Activated naive CD8-positive, alpha-beta T cell treated with anti-CD3 and anti-CD28 coated beads for 36 hours (primary cell): ENCODE data around the gene SPATA19. TPM values are rescaled to one million over a fixed set of nuclear protein-coding genes. Genes with fewer than 3 reads are reported as not detected.

Experiments used
- DNase-seq: peaks from one replicate; pipeline ENCODE4 v3.0.0; 2021
- H3K27ac Mint-ChIP-seq: one replicate; pipeline ENCODE4 v1.8.0; 2022; ENCODE audit warnings: mild to moderate bottlenecking, moderate library complexity, mixed read lengths
- H3K27me3 Mint-ChIP-seq: one replicate; pipeline ENCODE4 v1.8.0; 2022; ENCODE audit warnings: mild to moderate bottlenecking, mixed read lengths
- H3K36me3 Mint-ChIP-seq: one replicate; pipeline ENCODE4 v1.8.0; 2021; ENCODE audit warnings: mild to moderate bottlenecking, mixed read lengths
- H3K4me1 Mint-ChIP-seq: one replicate; pipeline ENCODE4 v1.8.0; 2021; ENCODE audit warnings: mixed read lengths
- H3K4me3 Mint-ChIP-seq: one replicate; pipeline ENCODE4 v1.8.0; 2022; ENCODE audit warnings: mild to moderate bottlenecking, moderate library complexity, mixed read lengths
- H3K9me3 Mint-ChIP-seq: one replicate; pipeline ENCODE4 v1.8.0; 2022; ENCODE audit warnings: mixed read lengths
- total RNA-seq, 2 experiments: library from RNA; stranded (reverse); gene quantifications; one replicate each; pipeline ENCODE4 v1.2.3, GENCODE V29; 2021

The SPATA19 gene
- total RNA-seq, 2 experiments from 2014 or later, result not detected

DNA sequence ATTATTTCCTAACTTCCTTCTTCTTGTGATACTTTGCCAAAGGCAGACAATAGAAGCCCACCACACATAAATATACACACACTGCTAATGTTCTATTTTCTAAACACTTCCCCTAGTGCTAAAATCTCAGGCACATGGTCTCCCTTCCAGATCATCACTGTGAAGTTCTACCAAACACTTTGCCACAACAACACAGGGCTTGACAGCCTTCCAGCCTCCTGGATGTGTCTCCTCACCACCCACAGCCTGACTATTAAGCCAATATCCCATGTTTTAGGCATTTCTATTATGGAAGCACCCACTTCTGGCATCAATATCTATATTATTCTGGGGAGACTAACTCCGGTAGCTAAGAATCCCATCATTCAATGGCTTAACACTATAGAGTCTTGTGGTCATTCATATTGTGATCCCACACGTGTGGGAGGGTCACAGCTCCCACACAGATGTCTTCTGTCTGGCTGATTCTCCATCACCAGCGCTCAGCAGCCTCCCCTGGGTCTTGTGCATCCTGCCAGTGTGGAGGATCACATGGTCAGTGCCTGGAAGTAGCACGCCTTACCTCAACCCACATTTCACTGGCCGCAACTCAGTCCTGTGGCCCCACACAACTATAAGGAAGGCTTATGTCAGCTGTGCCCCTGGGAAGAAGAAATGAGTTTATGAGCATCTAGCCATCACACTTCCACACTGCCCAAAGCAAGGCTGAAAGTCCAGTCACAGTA lies 29.0 kb downstream of the SPATA19 start:
- peaks cover 6% of the 10 kb centered on the region for H3K27me3 Mint-ChIP-seq
- H3K9me3 Mint-ChIP-seq, result no peaks in the 10 kb centered on the region

GRCh38 chr11:133815636-133816035 lies 29.7 kb downstream of the SPATA19 start:
- H3K9me3 Mint-ChIP-seq, result no peaks in the 10 kb centered on the region
- peaks cover 6% of the 10 kb centered on the region for H3K27me3 Mint-ChIP-seq
- no peaks in the 10 kb centered on the region for H3K4me1 Mint-ChIP-seq
- H3K27ac Mint-ChIP-seq, result no peak overlapping the region
- no peak overlapping the region for H3K4me3 Mint-ChIP-seq
- DNase-seq, result no peak
- no peaks in the 10 kb centered on the region for H3K36me3 Mint-ChIP-seq

More for the DNA sequence above, 29.0 kb downstream of the SPATA19 start:
- H3K36me3 Mint-ChIP-seq, result no peaks in the 10 kb centered on the region
- no peak for DNase-seq
- H3K4me3 Mint-ChIP-seq, result no peak overlapping the region
- H3K27ac Mint-ChIP-seq, result no peak overlapping the region
- no peaks in the 10 kb centered on the region for H3K4me1 Mint-ChIP-seq

GRCh38 chr11:133814588-133815100 lies 30.7 kb downstream of the SPATA19 start:
- Mint-ChIP-seq H3K27me3 (peaks cover 6% of the 10 kb centered on the region), H3K36me3 (no peaks in the 10 kb centered on the region), H3K4me3 (no peak overlapping the region), H3K27ac (no peak overlapping the region), H3K9me3 (no peaks in the 10 kb centered on the region), H3K4me1 (no peaks in the 10 kb centered on the region)
- no peak for DNase-seq

DNA sequence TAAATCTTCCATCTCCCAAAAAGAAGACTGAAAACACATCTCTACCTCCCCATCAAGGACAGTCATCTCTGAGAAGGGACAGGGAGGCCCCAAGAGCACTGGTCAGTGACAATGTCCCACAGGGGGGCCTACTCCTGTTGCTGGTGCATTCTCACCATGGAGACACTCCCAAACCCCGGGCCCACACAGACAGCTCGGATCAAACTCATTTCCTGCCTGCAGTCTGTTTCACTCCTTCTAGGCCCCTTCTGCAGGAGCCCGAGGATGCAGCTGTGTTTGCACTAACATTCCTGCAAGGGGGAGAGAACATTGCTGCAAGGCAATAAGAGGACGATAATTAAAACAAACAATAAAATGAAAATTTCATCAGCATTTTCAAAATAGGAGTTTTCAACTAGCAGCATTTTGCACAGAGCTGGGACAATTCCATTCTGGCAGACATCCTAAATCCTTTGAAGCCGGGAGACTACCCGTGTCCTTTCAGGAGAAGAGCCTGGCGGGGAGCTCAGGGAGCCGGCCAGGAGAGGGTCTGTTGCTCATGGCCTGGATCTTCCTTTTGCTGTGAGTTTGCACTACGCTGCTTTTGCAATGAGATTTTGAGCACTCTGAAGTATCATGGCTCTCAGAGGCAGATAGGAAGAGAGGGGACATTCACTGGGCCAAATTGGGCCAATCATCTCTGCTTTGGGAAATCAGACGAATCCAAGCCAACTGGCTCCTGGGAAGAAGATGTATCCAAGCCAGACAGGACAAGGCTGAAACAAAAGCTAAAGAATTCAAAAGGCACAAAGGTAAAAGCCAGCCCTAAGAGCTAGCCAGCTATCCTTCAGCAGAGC lies 33.2 kb downstream of the SPATA19 start:
- Mint-ChIP-seq H3K4me3 (no peak overlapping the region), H3K36me3 (no peaks in the 10 kb centered on the region), H3K9me3 (no peaks in the 10 kb centered on the region), H3K27me3 (peaks cover 6% of the 10 kb centered on the region), H3K4me1 (no peaks in the 10 kb centered on the region), H3K27ac (no peak overlapping the region)
- DNase-seq, result no peak

GRCh38 chr11:133810766-133811165 lies 34.5 kb downstream of the SPATA19 start:
- peaks cover 6% of the 10 kb centered on the region for H3K27me3 Mint-ChIP-seq
- H3K4me1 Mint-ChIP-seq, result no peaks in the 10 kb centered on the region
- H3K36me3 Mint-ChIP-seq, result no peaks in the 10 kb centered on the region
- no peaks in the 10 kb centered on the region for H3K9me3 Mint-ChIP-seq
- H3K27ac Mint-ChIP-seq, result no peak overlapping the region
- H3K4me3 Mint-ChIP-seq, result no peak overlapping the region
- DNase-seq, result no peak

DNA sequence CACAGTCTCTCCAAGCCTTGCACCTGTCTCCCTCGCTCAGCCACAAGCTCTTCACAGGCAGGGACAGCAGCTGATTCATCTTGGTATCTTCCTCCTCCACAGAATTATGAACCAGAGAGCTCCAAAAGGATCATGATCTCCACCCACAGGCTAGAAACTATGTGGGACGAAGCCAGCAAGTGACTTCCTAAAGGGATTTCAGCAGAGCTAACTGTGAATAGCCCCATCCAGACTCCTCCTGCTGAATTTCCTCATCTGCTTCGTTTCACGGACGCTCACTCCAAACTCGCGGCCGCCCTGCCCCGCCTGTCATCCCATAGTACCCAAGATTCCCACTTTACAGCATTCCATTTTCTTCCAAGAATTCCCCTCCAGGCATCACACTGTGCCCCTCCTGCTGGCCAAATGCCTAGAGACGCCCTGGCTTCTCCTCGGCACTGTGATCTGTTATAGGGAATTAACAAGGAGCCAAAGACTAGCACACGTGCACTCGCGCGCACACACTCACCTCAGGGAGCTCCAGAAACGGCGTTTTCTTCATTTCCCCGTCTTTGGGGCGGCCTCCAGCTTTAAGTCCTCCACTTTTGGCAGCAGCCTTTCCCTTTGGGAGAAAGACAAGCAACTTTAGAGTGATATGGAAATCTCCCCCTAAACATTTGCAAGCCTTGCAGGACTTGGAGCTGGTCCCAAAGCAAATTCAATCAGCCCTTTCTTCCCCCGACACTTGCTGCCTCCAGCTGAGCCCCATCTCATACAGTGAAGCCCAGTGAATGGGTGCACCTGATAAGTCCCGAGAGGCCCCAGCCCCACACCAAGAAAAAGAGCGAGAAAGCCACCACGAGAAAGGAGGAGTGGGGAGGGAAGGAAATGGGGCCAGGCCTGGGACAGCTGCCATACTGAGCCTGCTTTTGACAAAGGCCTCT lies 35.5 kb downstream of the SPATA19 start:
- H3K36me3 Mint-ChIP-seq, result no peaks in the 10 kb centered on the region
- peaks cover 6% of the 10 kb centered on the region for H3K27me3 Mint-ChIP-seq
- no peak for DNase-seq
- no peaks in the 10 kb centered on the region for H3K4me1 Mint-ChIP-seq
- no peak overlapping the region for H3K27ac Mint-ChIP-seq
- H3K4me3 Mint-ChIP-seq, result no peak overlapping the region
- H3K9me3 Mint-ChIP-seq, result no peaks in the 10 kb centered on the region

DNA sequence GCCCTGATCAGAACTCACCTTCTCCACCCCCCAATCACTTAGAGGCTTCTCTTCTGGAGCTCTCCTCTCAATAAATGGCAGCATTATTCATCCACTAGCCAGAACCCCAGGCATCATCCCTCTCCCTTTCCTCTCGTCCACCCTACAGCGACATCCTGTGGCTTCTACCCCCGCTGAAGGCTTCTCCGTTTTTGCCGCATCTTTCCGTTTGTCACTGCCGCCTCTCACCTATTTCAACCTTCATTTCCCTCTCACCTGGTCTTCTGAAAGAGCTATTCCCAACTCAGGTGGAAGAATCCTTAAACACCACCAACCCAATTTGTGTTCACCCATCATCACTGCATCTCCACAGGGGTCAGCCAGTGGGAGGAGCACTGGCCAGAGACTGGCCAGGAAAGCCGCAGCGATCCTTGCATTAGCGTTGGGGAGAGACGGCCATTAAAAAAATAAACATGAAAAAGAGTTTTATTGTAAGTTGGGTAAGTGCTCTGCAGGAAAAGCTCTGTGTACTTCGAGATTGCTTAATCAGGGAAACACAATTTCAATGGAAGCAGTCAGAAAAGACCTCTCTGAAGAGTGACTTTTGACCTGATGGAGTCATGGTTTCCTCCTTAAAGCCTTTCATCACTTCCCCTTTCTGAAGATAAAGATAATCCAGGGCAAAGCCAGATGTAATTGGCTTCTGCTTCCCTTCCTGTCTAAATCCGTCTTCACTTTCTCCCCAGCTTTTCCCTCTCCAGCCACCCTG lies 36.7 kb downstream of the SPATA19 start:
- Mint-ChIP-seq H3K27me3 (peaks cover 6% of the 10 kb centered on the region), H3K4me1 (no peaks in the 10 kb centered on the region), H3K9me3 (no peaks in the 10 kb centered on the region), H3K36me3 (no peaks in the 10 kb centered on the region), H3K4me3 (no peak overlapping the region), H3K27ac (no peak overlapping the region)
- DNase-seq, result no peak

GRCh38 chr11:133803026-133803425 lies 42.3 kb downstream of the SPATA19 start:
- H3K27me3 Mint-ChIP-seq, result peaks cover 3% of the 10 kb centered on the region
- no peak overlapping the region for H3K27ac Mint-ChIP-seq
- no peaks in the 10 kb centered on the region for H3K36me3 Mint-ChIP-seq
- H3K4me3 Mint-ChIP-seq, result no peak overlapping the region
- H3K9me3 Mint-ChIP-seq, result no peaks in the 10 kb centered on the region
- no peaks in the 10 kb centered on the region for H3K4me1 Mint-ChIP-seq
- no peak for DNase-seq

GRCh38 chr11:133801356-133801755 lies 44.0 kb downstream of the SPATA19 start:
- Mint-ChIP-seq H3K36me3 (no peaks in the 10 kb centered on the region), H3K4me1 (no peaks in the 10 kb centered on the region), H3K27ac (no peak overlapping the region), H3K9me3 (no peaks in the 10 kb centered on the region), H3K4me3 (no peak overlapping the region), H3K27me3 (peaks cover 3% of the 10 kb centered on the region)
- no peak for DNase-seq

GRCh38 chr11:133800666-133801065 lies 44.6 kb downstream of the SPATA19 start:
- no peaks in the 10 kb centered on the region for H3K4me1 Mint-ChIP-seq
- no peak for DNase-seq
- peaks cover 3% of the 10 kb centered on the region for H3K27me3 Mint-ChIP-seq
- no peaks in the 10 kb centered on the region for H3K36me3 Mint-ChIP-seq
- H3K9me3 Mint-ChIP-seq, result no peaks in the 10 kb centered on the region
- no peak overlapping the region for H3K27ac Mint-ChIP-seq
- H3K4me3 Mint-ChIP-seq, result no peak overlapping the region

DNA sequence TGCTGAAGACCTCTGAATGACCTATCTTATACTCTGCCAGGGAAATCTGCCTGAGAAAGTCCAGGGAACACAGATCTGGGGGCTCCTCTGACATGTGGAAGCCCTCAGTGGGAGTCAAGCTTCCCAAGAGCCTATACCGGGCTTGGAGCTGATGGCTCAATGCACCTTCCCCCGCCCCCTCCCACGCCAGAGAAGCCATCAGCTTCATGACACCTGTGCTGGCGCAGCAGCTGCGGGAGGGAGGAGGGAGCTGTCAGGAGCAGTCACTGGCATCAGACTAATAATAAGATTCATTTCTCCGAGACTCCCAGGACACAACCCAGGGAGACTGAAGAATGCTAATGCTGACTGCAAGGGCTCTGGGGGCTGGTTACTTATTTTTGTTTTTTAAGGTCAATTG lies 47.8 kb downstream of the SPATA19 start:
- Mint-ChIP-seq H3K36me3 (no peaks in the 10 kb centered on the region), H3K27me3 (peaks cover 3% of the 10 kb centered on the region), H3K4me1 (no peaks in the 10 kb centered on the region), H3K9me3 (peaks cover 15% of the 10 kb centered on the region), H3K27ac (no peak overlapping the region), H3K4me3 (no peak overlapping the region)
- DNase-seq, result no peak

GRCh38 chr11:133796043-133796795 lies 49.1 kb downstream of the SPATA19 start:
- Mint-ChIP-seq H3K9me3 (peaks cover 17% of the 10 kb centered on the region), H3K36me3 (no peaks in the 10 kb centered on the region), H3K27ac (no peak overlapping the region), H3K27me3 (peaks cover 8% of the 10 kb centered on the region), H3K4me3 (no peak overlapping the region), H3K4me1 (no peaks in the 10 kb centered on the region)
- DNase-seq, result no peak

DNA sequence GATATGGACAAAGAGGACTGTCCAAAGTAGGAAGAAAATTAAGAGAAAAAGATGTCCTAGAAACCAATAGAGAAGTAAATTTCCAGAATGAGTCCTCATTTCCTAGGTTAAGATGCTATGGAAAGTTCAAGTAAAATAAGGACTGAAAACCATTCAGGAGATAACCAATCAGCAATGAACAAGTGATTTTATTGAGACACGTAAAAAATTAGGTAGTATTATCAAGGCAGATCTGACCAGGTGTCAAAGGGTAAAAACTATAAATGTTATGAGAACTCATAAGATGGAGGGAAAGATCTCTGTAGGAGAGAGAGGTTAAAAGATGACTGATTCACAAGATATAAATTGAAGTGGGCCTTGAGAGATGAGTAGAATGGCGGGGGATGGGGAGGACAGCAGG lies 50.2 kb downstream of the SPATA19 start:
- no peak for DNase-seq
- Mint-ChIP-seq H3K27ac (no peak overlapping the region), H3K4me3 (no peak overlapping the region), H3K9me3 (peaks cover 17% of the 10 kb centered on the region), H3K4me1 (no peaks in the 10 kb centered on the region), H3K27me3 (peaks cover 16% of the 10 kb centered on the region), H3K36me3 (no peaks in the 10 kb centered on the region)

DNA sequence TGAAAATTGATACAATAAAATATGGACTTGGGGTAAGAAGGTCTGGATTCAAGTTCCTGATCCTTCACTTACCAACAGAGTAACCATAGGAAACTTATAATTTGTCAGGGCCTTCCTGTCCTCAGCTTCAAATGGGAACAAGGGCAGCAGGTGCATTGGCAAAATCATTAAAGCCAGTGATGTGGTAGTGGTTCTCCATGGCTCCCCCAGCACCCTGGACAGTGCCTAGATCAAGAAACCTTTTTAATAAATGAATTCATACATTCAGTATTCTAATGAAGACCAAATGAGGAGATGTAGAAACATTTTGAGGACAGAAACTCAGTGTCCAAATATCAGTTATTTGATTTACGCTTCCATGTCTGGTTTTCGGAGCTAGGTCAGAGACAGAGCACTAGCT lies 51.1 kb downstream of the SPATA19 start:
- Mint-ChIP-seq H3K4me3 (no peak overlapping the region), H3K9me3 (peaks cover 17% of the 10 kb centered on the region), H3K27ac (no peak overlapping the region), H3K4me1 (no peaks in the 10 kb centered on the region), H3K27me3 (peaks cover 23% of the 10 kb centered on the region), H3K36me3 (no peaks in the 10 kb centered on the region)
- DNase-seq, result no peak
